ENCODE data around the gene TACSTD2. TPM values are rescaled to one million over a fixed set of nuclear protein-coding genes. Genes with fewer than 3 reads are reported as not detected.

Gene TACSTD2
- total and polyA plus RNA-seq, 2 of the 4 experiments (the other 2 are of a cell fraction), result not detected

DNA sequence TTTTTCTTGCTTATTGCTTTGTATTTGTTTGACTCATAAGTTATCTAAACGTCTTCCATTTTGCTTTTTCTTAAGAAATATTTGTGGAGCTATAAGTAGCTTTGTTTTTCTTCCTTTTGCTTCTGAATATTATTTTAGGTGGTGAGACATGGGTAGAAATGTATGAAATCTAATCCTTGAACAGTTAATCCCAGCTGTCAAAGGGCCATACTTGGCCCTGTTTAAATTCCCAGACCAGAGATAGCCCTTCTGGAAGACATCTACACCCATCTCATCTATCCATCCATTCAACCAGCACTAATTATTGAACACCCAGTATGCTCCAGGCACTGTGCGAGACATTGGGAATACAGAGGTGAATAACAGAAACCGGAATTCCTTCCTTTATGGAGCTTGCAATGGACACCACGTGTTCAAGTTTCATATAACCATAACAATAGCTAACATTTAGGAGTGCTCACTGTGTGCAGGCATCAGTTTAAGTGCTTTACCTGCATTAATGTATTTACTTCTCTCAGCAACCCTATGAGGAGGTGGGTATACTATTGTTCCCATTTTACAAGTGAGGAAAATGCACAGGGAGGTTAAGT lies 8.7 kb downstream of the TACSTD2 start:
- dilution Hi-C loops (cut with HindIII; ENCODE audit: low sequenced_read_pairs, unreplicated experiment) (no loop called here), intact Hi-C loops (cut with micrococcal nuclease) (no loop called here), in situ Hi-C loops (cut with MboI; ENCODE audit: low sequenced_read_pairs) (no loop called here)
- Histone ChIP-seq H3K9me1 (ENCODE audit: insufficient read depth, low read length) (no peaks in the 10 kb centered on the region), H2BK120ac (ENCODE audit: low read depth, low read length) (no peak overlapping the region), H3K4me3 (ENCODE audit: insufficient read depth, low read depth, low read length) (no peak overlapping the region), H4K8ac (ENCODE audit: low read depth in 2 of 2, low read length in 2 of 2) (no peak overlapping the region), H3K4me1 (ENCODE audit: control insufficient read depth, insufficient read depth, low read length) (no peaks in the 10 kb centered on the region), H3K18ac (ENCODE audit: low read depth, low read length) (no peak overlapping the region), H3K9ac (ENCODE audit: low read depth, low read length) (no peak overlapping the region), H2BK5ac (ENCODE audit: low read depth, low read length, poor library complexity, severe bottlenecking) (no peak overlapping the region), H3K4ac (ENCODE audit: low read depth, low read length) (no peak overlapping the region), H2AK5ac (ENCODE audit: low read depth, low read length) (no peak overlapping the region), H3K9me3 (ENCODE audit: control insufficient read depth, insufficient read depth, low read length) (peaks cover 5% of the 10 kb centered on the region; the same call in 1 of the 2 replicates), H2AK9ac (replicated peaks; ENCODE audit: low read depth, low read length, poor library complexity) (no peak overlapping the region), H3K79me1 (ENCODE audit: low read depth in 1 of 2, low read length in 2 of 2) (no peaks in the 10 kb centered on the region), H3K27me3 (ENCODE audit: control insufficient read depth, insufficient read depth, low read length) (peaks cover 44% of the 10 kb centered on the region), H4K5ac (ENCODE audit: low read depth, low read length) (no peak overlapping the region), H3K27ac (ENCODE audit: insufficient read depth, low read length) (no peak overlapping the region), H3K23ac (ENCODE audit: low read depth, low read length) (no peak overlapping the region), H2BK15ac (ENCODE audit: low read depth, low read length) (no peak overlapping the region), H3K4me2 (ENCODE audit: low read depth, low read length) (no peak overlapping the region), H3K56ac (ENCODE audit: extremely low read depth, insufficient read depth, low read length) (no peak overlapping the region), H2AFZ (replicated peaks; ENCODE audit: low read length, poor library complexity) (no peak overlapping the region), H4K91ac (ENCODE audit: insufficient read depth, low read depth, low read length) (no peak overlapping the region), H3K36me3 (ENCODE audit: control insufficient read depth, insufficient read depth, low read length) (no peaks in the 10 kb centered on the region), H4K20me1 (ENCODE audit: insufficient read depth, low read length) (no peaks in the 10 kb centered on the region), H2BK20ac (ENCODE audit: low read depth, low read length) (no peak overlapping the region), H3K14ac (replicated peaks; ENCODE audit: low read depth, low read length) (no peak overlapping the region)
- ATAC-seq (ENCODE audit: low read depth), result no peak
- no TSS peak for BruUV-seq (replicated peaks)
- ChIA-PET CTCF (interaction anchor here (1.0 kb wide), 1 partner anchor 84 kb away, joined by 3 read pairs; no protein-coding TSS in a partner anchor), POLR2A (ENCODE audit: unreplicated experiment) (no interaction called here)
- TF ChIP-seq MXI1 (IDR thresholded peaks at IDR 0.05; ENCODE audit: borderline replicate concordance, low read depth, low read length), result no peak
- no peak for TF ChIP-seq ELK1 (IDR thresholded peaks at IDR 0.05; ENCODE audit: borderline replicate concordance, low read depth, low read length)
- no peak for TF ChIP-seq FOS (IDR thresholded peaks at IDR 0.05; ENCODE audit: low read depth, low read length)
- no peak for TF ChIP-seq MAZ (IDR thresholded peaks at IDR 0.05; ENCODE audit: borderline replicate concordance, low read depth, low read length)
- no peak for TF ChIP-seq POLR2A (IDR thresholded peaks at IDR 0.05; ENCODE audit: low read depth, low read length)
- WGBS, 2 experiments (ENCODE audit: extremely low coverage in 2 of 2, insufficient read length in 1 of 2), result no CpG with 5 or more reads among the region's 4 CpGs
- no peak for DNase-seq

Measured in IMR-90 (cell line).